KMS-11 (cell line): ENCODE results near the gene LINS1.

Experiments
- H2AFZ ChIP-seq: fragments of 200-600 bp; sonication (generic); 2 replicates; pipeline ENCODE4 v1.6.1; 2016; ENCODE audit warnings: antibody characterized with exemption, mixed run types, low read depth
- H3K27ac ChIP-seq: fragments of 200-600 bp; sonication (generic); 2 replicates; pipeline ENCODE4 v1.6.1; 2016; ENCODE audit warnings: mild to moderate bottlenecking, mixed run types
- H3K27me3 ChIP-seq: fragments of 200-600 bp; sonication (generic); 2 replicates; pipeline ENCODE4 v1.6.1; 2017; ENCODE audit warnings: mild to moderate bottlenecking, low read depth, mixed run types, moderate library complexity; ENCODE audit not compliant: insufficient read depth
- H3K36me3 ChIP-seq: fragments of 200-600 bp; sonication (generic); 2 replicates; pipeline ENCODE4 v1.6.1; 2017; ENCODE audit warnings: mild to moderate bottlenecking, mixed run types; ENCODE audit not compliant: insufficient read depth
- H3K4me1 ChIP-seq: fragments of 200-600 bp; sonication (generic); 2 replicates; pipeline ENCODE4 v1.6.1; 2016; ENCODE audit warnings: mild to moderate bottlenecking, low read depth, mixed run types; ENCODE audit not compliant: poor library complexity, severe bottlenecking
- H3K4me2 ChIP-seq: fragments of 200-600 bp; sonication (generic); 2 replicates; pipeline ENCODE4 v1.7.0; 2016; ENCODE audit warnings: mild to moderate bottlenecking, mixed run types
- H3K4me3 ChIP-seq: fragments of 200-600 bp; sonication (generic); IDR thresholded peaks from 2 replicates; pipeline ENCODE4 v1.6.1; 2017; ENCODE audit warnings: low read depth, low read length, mixed read lengths; ENCODE audit not compliant: insufficient read depth
- H3K79me2 ChIP-seq: fragments of 200-600 bp; sonication (generic); 2 replicates; pipeline ENCODE4 v1.6.1; 2016; ENCODE audit warnings: low read depth, mixed run types; ENCODE audit not compliant: insufficient read depth
- H3K9ac ChIP-seq: fragments of 200-600 bp; sonication (generic); 2 replicates; pipeline ENCODE4 v1.6.1; 2016; ENCODE audit warnings: mild to moderate bottlenecking, mixed run types
- H4K20me1 ChIP-seq: fragments of 200-600 bp; sonication (generic); 2 replicates; pipeline ENCODE4 v1.6.1; 2016; ENCODE audit warnings: mild to moderate bottlenecking, mixed run types; ENCODE audit not compliant: insufficient read depth
- TF ChIP-seq, protein P1 (sequence below): fragments of 200-600 bp; sonication (generic); conservative IDR thresholded peaks from 2 replicates; pipeline ENCODE4 v1.6.1; 2017; ENCODE audit warnings: low read depth, mild to moderate bottlenecking, antibody characterized with exemption, low read length, moderate library complexity, mixed read lengths

The LINS1 gene

GRCh38 chr15:100559330-100559729 lies 42.7 kb downstream of the LINS1 start:
- Histone ChIP-seq H3K36me3 (no peaks in the 10 kb centered on the region), H2AFZ (no peak overlapping the region), H3K27ac (no peak overlapping the region), H4K20me1 (no peaks in the 10 kb centered on the region), H3K4me2 (no peak overlapping the region), H3K79me2 (no peaks in the 10 kb centered on the region), H3K4me3 (no peak overlapping the region), H3K9ac (no peak overlapping the region), H3K27me3 (no peaks in the 10 kb centered on the region), H3K4me1 (no peaks in the 10 kb centered on the region)
- TF ChIP-seq, protein P1, sequence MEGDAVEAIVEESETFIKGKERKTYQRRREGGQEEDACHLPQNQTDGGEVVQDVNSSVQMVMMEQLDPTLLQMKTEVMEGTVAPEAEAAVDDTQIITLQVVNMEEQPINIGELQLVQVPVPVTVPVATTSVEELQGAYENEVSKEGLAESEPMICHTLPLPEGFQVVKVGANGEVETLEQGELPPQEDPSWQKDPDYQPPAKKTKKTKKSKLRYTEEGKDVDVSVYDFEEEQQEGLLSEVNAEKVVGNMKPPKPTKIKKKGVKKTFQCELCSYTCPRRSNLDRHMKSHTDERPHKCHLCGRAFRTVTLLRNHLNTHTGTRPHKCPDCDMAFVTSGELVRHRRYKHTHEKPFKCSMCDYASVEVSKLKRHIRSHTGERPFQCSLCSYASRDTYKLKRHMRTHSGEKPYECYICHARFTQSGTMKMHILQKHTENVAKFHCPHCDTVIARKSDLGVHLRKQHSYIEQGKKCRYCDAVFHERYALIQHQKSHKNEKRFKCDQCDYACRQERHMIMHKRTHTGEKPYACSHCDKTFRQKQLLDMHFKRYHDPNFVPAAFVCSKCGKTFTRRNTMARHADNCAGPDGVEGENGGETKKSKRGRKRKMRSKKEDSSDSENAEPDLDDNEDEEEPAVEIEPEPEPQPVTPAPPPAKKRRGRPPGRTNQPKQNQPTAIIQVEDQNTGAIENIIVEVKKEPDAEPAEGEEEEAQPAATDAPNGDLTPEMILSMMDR, result no peak

DNA sequence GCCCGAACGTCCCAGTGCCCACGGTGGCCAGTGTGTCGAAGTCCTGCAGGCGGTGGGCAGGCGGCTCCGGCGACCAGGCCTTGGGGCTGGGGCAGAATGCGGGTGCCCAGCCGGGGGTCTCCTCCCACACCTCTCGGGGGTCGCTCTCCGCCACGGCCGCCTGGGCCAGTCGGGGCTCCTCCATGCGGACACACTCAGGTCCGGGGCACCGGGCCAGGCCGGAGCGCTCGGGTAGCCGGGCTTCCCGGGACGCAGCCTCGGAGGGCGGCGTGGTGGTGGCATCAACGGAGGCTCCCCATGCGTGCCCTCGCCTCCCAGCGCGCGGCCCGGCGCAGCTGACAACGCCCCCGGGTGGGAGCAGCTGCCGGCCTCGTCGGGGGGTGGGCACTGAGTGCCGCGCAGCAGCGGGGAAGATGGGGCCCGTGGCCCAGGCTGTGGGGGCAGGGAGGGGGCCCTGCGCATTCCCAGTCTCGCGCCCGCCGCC lies 43.2 kb downstream of the LINS1 start:
- H3K36me3 ChIP-seq, result no peaks in the 10 kb centered on the region
- no peak overlapping the region for H3K4me3 ChIP-seq
- no peak overlapping the region for H3K4me2 ChIP-seq
- H2AFZ ChIP-seq, result no peak overlapping the region
- H4K20me1 ChIP-seq, result no peaks in the 10 kb centered on the region
- H3K27ac ChIP-seq, result no peak overlapping the region
- no peaks in the 10 kb centered on the region for H3K4me1 ChIP-seq
- TF ChIP-seq, protein P1, result no peak
- H3K27me3 ChIP-seq, result no peaks in the 10 kb centered on the region
- H3K79me2 ChIP-seq, result no peaks in the 10 kb centered on the region
- no peak overlapping the region for H3K9ac ChIP-seq

- TF ChIP-seq, protein P1, result no peak
- no peaks in the 10 kb centered on the region for H3K79me2 ChIP-seq
- no peaks in the 10 kb centered on the region for H3K4me1 ChIP-seq
- H3K27ac ChIP-seq, result no peak overlapping the region
- H3K4me2 ChIP-seq, result no peak overlapping the region
- no peak overlapping the region for H3K9ac ChIP-seq
- H3K36me3 ChIP-seq, result no peaks in the 10 kb centered on the region
- no peak overlapping the region for H2AFZ ChIP-seq
- H4K20me1 ChIP-seq, result no peaks in the 10 kb centered on the region
- no peaks in the 10 kb centered on the region for H3K27me3 ChIP-seq
- no peak overlapping the region for H3K4me3 ChIP-seq
Measured at GRCh38 chr15:100553468-100553867, 48.5 kb downstream of the LINS1 start.

DNA sequence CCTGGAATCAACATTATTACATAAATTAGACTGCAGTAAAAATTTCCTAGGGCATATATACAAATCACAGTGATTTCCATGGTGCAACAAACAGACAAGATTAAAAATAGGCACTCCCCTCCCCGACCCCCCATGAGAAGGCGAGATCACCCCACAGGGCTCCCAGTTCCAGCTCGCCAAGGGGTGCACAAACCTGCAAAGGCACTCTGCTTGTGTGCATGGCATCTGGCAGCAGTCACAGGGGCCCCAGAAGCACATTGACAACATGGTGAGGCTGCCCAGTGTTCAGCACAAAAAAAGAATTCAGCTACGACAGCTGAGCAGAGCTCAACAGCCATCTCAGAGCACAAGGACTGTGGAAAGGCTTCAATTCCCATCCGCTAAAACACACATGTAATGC lies 54.0 kb downstream of the LINS1 start:
- Histone ChIP-seq H3K27me3 (no peaks in the 10 kb centered on the region), H3K79me2 (no peaks in the 10 kb centered on the region), H3K4me2 (no peak overlapping the region), H4K20me1 (no peaks in the 10 kb centered on the region), H3K27ac (no peak overlapping the region), H3K36me3 (no peaks in the 10 kb centered on the region), H3K4me3 (no peak overlapping the region), H2AFZ (no peak overlapping the region), H3K4me1 (no peaks in the 10 kb centered on the region), H3K9ac (no peak overlapping the region)
- TF ChIP-seq, protein P1, result no peak

GRCh38 chr15:100544946-100545345 lies 57.0 kb downstream of the LINS1 start:
- Histone ChIP-seq H3K27me3 (no peaks in the 10 kb centered on the region), H3K79me2 (no peaks in the 10 kb centered on the region), H3K4me3 (no peak overlapping the region), H4K20me1 (no peaks in the 10 kb centered on the region), H3K4me2 (no peak overlapping the region), H3K9ac (no peak overlapping the region), H3K36me3 (no peaks in the 10 kb centered on the region), H2AFZ (no peak overlapping the region), H3K27ac (no peak overlapping the region), H3K4me1 (no peaks in the 10 kb centered on the region)
- TF ChIP-seq, protein P1, result no peak
